HG02943 (cell line): ENCODE measurements around the gene RAE1.
"Not testable (repeated sequence)": the region's sequence is repeated elsewhere in the genome, so short reads cannot be mapped to it uniquely, and the experiment has no call there.

ENCODE experiments used
- ATAC-seq: cut with Tn5 transposase; IDR thresholded peaks from one replicate; pipeline ENCODE4 v1.9.1; 2021; ENCODE audit warnings: mild to moderate bottlenecking, low read depth, moderate library complexity; ENCODE audit not compliant: unreplicated experiment

RAE1 gene

GRCh38 chr20:57325632-57326356 lies 25.3 kb upstream of the RAE1 start:
- no peak for ATAC-seq

- ATAC-seq: no peak
These were observed 24.2 kb upstream of the RAE1 start for GRCh38 chr20:57326667-57327455.

DNA sequence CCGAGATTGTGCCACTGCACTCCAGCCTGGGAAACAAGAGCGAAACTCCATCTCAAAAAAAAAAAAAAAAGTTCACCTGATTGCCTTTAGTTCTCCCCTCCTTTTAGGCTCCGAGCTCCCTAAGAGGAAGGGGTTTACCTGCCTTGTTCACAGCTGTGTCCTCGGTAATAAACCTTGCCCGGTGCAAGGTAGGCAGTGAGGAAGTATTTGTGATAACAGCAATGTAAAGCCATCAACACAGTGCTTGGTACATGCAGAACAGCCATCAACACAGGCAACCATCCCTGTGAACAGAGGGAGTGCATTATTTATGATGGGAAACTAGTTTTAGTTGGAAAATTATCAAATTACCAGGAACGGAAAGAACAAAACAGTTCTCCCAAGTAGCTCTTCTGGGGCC lies 23.2 kb upstream of the RAE1 start:
- ATAC-seq: no peak

GRCh38 chr20:57329608-57330221 lies 21.3 kb upstream of the RAE1 start, which contains the start of gene SPO11:
SPO11 (plus strand) TSS chr20:57329803; CDS start chr20:57329868, 65 bp downstream.
- ATAC-seq: no peak

DNA sequence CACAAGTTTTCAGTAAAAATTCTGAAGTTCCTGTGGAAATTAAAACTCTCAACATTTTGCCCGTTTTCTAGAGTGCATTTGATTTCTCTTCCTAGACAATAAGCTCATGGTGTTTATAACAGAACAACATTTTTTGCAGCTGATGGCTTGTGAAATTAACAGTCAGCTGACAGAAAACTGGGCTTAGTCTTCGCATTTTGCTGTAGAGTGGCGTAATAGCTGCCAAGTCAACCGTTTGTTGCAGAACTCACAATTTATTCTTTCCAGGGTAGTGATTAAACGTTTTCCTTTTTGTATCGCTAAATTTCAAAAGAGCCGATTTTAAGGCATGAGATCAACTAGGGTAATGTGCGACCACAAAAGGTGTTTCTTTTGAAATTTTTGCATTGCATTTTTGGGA lies 20.1 kb upstream of the RAE1 start:
- ATAC-seq: no peak

GRCh38 chr20:57332105-57333089 lies 18.7 kb upstream of the RAE1 start:
- ATAC-seq: no peak

- ATAC-seq: no peak
These were observed 15.7 kb upstream of the RAE1 start for GRCh38 chr20:57335392-57335791.

DNA sequence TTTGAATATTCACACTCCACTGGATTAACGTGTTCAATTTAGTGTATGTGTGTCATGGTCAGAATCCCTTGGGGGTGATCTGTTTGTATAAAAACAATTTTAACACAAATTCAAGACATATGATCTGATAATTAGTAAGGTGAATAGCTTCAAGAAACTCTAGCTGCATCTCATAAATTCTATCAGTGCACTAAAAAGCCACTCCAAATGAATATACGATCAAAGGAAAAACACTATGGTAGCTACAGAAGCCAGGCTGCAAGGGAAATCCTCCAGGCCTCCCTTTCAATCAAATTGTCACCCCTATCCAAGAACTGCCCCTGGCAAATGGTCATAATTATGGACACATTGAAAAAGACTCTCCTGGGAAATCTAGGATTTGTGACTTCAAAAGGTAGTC lies 9.4 kb upstream of the RAE1 start:
- no peak for ATAC-seq

DNA sequence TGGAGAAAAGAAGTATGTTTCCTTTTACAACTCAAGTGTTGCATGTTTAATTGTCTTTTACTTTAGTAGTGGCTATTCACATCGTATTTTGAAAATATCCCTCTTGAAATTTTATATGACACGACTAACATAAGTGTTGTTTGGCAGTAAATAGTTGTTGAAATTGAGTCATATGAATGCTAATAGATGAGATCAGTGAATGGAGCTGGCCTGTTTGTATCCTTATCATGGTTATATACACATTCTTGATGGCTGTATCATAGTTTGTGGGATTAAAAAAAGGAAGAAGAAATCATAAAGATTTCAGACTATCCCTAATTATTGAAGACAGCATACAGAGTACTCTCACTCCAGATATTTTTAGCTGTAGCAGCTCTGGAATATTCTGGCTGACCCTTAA lies 8.2 kb upstream of the RAE1 start:
- no peak for ATAC-seq

GRCh38 chr20:57346477-57346876 lies 4.6 kb upstream of the RAE1 start:
- no peak for ATAC-seq

DNA sequence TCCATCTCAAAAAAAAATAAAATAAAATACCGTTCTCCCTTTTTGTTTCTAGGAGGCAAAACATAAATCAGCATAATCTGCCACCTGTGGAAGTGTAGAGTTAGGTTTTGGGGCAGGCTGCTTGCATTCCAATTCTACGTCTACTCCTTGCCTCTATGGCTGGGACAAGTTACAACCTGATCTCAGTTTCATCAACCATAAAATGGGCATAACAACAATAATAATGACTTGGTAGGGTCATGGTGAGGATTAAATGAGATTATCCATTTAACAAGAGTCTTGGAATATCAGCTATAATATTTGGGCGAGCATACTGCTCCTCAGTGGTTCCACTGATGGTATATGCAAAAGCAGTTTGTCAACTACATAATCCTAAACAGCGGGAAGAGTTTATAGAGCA lies 3.7 kb upstream of the RAE1 start:
- no peak for ATAC-seq

DNA sequence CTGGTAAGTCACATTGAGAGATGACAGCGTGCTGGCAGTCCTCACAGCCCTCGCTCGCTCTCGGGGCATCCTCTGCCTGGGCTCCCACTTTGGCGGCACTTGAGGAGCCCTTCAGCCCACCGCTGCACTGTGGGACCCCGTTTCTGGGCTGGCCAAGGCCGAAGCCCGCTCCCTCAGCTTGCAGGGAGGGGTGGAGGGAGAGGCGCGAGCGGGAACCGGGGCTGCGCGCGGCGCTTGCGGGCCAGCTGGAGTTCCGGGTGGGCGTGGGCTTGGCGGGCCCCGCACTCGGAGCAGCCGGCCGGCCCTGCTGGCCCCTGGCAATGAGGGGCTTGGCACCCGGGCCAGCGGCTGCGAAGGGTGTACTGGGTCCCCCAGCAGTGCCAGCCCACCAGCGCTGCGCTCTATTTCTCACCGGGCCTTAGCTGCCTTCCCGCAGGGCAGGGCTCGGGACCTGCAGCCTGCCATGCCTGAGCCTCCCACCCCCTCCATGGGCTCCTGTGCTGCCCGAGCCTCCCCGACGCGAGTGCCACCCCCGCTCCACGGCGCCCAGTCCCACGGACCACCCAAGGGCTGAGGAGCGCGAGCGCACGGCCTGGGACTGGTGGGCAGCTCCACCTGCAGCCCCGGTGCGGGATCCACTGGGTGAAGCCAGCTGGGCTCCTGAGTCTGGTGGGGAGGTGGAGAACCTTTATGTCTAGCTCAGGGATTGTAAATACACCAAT lies 2.7 kb upstream of the RAE1 start:
- not testable (repeated sequence) for ATAC-seq

DNA sequence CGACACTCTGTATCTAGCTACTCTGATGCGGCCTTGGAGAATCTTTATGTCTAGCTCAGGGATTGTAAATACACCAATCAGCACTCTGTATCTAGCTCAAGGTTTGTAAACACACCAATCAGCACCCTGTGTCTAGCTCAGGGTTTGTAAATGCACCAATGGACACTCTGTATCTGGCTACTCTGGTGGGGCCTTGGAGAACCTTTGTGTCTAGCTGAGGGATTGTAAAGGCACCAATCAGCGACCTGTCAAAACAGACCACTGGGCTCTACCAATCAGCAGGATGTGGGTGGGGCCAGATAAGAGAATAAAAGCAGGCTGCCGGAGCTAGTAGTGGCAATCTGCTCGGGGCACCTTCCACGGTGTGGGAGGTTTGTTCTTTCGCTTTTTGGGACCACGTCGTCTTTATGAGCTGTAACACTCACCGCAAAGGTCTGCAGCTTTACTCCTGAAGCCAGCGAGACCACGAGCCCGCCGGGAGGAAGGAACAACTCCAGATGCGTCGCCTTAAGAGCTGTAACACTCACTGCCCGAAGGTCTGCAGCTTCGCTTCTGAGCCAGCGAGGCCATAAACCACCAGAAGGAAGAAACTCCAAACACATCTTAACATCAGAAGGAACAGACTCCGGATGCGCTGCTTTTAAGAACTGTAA lies 2.0 kb upstream of the RAE1 start:
- not testable (repeated sequence) for ATAC-seq

DNA sequence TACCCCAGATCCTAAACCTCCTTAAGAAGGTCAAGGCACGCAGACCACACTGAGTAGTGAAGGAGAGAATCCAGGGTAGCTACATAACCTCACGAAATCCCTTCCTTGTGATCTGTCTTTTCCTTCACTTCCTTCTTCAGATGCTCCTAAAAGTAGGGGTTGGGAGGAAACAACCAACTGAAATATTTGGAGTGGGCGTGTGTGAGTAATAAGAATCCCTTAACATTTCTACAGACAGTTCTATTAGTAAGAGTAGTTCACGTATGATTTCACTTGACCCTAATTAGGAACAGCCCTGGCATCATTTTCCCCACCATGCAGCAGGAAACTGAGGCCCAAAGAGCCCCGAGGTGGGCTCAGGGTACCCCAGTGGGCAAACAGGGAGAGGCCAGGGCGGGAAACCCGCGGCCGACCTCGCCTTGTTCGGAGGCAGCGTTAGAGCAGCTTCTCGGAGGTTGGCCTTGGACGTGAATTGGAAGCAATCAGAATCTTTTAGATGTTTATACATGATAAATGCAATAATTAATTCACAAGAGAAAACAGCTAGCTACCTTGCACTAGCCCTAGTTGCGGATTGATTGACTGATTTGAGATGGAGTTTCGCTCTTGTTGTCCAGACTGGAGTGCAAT lies 859 bp upstream of the RAE1 start:
- no peak for ATAC-seq

DNA sequence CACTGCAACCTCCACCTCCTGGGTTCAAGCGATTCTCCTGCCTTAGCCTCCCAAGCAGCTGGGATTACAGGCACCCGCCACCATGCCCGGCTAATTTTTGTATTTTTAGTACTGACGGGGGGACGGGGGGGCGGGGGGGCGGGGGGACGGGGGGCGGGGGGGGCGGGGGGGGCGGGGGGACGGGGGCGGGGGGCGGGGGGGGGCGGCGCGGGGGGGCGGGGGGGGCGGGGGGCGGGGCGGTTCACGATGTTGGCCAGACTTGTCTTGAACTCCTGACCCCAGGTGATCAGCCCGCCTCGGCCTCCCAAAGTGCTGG lies 371 bp upstream of the RAE1 start:
- not testable (repeated sequence) for ATAC-seq

- ATAC-seq: no peak
These were observed 1.2 kb downstream of the RAE1 start for GRCh38 chr20:57352305-57352704.

DNA sequence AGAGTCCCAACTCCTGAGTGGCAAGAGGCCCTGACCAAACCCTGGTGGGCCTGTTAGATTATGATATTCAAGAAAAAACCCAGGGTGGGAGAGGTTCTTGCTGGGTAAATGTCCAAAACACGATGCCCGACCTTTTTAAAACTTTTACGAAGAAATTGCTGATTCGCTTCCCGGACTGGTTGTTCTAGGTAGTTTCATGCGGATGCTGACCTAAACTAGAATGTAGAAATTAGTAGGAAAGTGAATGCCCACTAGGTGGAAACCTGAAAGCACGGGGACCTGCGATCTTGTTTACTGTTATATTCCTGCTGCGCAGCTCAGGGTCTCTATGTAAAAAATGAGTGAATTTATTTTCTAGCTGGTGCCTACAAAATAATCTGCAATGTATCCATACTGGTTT lies 2.3 kb downstream of the RAE1 start:
- ATAC-seq: no peak

DNA sequence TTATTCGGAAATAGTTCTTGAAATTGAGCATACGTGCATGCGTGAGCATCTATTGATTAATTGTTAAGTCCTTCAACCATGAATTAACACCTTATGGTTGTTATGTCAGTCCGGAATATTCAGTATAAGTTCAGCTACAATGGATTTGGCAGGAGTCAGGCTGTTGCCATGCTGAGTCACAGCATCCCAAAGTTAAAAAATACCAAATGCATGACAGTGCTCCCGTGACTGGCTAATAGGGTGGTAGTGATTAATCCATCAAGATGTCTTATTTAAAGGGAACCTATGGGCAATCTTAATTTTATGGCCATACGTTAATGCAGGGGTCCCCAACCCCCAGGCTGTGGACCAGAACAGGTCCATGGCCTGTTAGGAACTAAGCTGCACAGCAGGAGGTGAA lies 10.5 kb downstream of the RAE1 start:
- no peak for ATAC-seq

- ATAC-seq: no peak
These were observed 13.4 kb downstream of the RAE1 start for GRCh38 chr20:57364451-57364850.
